ENCODE results near the gene SNX8. TPM values are rescaled to one million over a fixed set of nuclear protein-coding genes. Genes with fewer than 3 reads are reported as not detected.

The SNX8 gene
- total RNA-seq, 3 donors from 2014 or later = 8.8 to 32.3 (median 20.3) TPM

DNA sequence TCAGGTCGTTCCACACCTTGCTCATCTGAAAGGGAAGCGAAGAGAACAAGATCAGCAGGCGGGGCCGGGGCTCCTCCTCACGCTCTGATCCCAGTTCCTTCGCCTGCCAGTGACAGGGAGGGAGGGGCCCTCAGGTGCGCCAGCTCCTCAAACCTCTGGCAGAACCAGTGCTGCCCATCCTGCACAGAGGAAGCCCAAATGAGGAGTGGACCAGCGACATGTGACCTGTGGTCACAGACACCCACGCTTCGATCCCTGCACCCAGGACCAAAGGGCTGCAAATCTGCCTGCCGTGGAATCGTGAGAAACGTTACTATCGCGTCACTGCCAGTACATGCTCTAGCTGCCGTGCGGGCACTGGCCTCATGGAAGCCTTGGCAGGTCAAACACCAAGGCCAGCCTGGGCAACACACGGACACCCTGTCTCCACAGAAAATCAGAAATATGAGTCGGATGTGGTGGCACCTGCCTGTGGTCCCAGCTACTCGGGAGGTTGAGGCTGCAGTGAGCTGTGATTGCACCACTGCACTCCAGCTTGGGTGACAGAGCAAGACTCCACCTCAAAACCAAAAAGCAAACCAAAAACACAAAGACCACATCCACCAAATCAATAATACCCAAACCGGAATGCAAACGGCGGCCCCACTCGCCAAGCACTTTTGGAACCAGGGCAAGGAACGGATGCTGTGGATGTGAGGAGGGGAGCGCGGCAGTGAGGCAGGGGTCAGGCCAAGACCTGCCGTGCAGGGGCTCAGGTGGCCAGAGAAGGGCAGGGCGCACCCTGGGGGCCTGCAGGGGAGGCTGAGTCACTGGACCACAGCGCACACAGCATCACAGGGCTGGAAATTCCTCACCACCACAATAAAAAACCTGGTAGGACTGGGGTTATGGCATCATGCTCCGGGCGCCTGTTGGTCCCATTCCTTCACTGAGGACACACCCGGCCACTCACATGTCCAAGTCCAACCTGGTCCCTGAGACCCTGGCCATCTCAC lies 58.8 kb downstream of the SNX8 start:
- Histone ChIP-seq H3K4me3 (no peak overlapping the region), H3K9me3 (no peaks in the 10 kb centered on the region), H3K27me3 (no peaks in the 10 kb centered on the region), H3K4me1 (no peaks in the 10 kb centered on the region), H3K36me3 (no peaks in the 10 kb centered on the region), H3K27ac (no peak overlapping the region)
- intact Hi-C loops (cut with DNase I; ENCODE audit: low total_unique reads) = no loop called here
- TF ChIP-seq POLR2AphosphoS5 (IDR thresholded peaks at IDR 0.05) (no peak), POLR2A (IDR thresholded peaks at IDR 0.05) (no peak)
- TF ChIP-seq, protein P1, sequence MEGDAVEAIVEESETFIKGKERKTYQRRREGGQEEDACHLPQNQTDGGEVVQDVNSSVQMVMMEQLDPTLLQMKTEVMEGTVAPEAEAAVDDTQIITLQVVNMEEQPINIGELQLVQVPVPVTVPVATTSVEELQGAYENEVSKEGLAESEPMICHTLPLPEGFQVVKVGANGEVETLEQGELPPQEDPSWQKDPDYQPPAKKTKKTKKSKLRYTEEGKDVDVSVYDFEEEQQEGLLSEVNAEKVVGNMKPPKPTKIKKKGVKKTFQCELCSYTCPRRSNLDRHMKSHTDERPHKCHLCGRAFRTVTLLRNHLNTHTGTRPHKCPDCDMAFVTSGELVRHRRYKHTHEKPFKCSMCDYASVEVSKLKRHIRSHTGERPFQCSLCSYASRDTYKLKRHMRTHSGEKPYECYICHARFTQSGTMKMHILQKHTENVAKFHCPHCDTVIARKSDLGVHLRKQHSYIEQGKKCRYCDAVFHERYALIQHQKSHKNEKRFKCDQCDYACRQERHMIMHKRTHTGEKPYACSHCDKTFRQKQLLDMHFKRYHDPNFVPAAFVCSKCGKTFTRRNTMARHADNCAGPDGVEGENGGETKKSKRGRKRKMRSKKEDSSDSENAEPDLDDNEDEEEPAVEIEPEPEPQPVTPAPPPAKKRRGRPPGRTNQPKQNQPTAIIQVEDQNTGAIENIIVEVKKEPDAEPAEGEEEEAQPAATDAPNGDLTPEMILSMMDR (IDR thresholded peaks at IDR 0.05) = no peak
- DNase-seq (ENCODE audit: low spot score in 2 of 2) = no peak

DNA sequence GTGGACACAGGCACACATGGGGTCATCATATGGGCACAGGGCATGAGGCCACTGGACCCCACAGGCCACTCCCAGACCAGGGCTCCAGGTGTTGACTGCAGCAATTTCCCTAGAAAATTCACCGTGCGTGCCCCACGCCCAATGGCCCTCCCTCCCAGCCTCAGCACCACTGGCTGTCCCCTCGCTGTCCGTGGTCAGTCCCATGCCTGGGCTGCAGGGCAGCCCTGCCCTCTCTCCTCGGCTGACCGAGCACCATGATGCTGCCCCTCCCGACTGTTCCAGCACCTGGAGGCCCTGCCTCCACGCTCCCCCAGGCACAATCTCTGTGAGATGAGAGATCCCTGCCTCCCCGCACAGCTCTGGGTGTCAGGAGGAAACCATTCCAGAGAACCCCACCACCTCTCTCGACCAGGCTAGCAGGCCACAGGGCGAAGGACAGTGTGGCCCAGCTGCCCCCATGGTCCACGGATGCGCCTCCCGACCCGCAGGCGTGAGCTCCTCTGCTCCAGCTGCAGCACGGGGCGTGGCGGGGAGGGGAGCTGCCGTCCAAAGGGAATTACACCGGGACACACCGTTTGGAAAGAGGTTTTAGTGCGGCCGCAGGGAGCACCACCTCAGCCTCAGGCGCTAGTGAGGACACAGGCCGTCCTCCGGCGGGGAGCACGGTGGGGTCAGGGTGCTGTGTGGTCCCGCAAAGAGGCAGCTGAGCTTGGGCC lies 59.7 kb downstream of the SNX8 start:
- Histone ChIP-seq H3K4me1 (no peaks in the 10 kb centered on the region), H3K4me3 (no peak overlapping the region), H3K36me3 (no peaks in the 10 kb centered on the region), H3K27ac (no peak overlapping the region), H3K27me3 (no peaks in the 10 kb centered on the region), H3K9me3 (no peaks in the 10 kb centered on the region)
- TF ChIP-seq, protein P1 (IDR thresholded peaks at IDR 0.05) = no peak
- TF ChIP-seq POLR2AphosphoS5 (IDR thresholded peaks at IDR 0.05) (no peak), POLR2A (IDR thresholded peaks at IDR 0.05) (no peak)
- DNase-seq (ENCODE audit: low spot score in 2 of 2) = no peak
- intact Hi-C loops (cut with DNase I; ENCODE audit: low total_unique reads) = no loop called here

DNA sequence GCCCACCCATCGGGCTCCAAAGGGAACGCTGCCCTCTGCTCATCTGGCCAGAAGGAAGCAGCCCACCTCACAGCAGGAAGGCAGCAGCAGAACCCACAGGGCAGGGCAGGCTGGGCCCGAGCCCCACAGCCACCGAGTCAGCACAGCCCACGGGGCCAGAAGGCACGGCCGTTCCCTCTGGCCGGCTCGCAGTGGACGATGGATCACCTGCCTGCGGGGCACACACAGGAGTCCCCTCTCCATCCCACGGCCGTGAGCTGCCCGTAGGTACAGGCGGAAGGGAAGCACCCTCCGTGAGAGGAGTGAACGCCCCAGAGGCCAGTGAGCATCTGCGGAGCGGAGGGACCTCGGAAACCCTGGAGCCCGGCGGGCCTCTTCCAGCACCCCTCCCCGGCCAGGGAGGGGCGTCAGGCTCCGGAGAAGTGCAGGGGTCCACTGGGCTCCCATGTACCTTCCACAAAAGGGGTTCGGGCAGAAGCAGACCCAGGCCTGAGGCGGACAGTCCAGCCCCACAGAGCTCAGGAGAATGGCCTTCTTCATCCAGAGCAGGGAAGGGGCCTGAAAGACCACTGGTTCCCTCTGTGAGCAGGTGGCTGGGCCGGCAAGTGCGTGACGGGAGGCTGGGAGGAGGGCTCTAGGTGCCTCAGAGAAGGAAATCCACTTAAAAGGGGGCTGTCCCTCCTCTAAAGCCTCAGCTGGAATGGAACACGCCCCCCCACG lies 60.6 kb downstream of the SNX8 start:
- Histone ChIP-seq H3K27me3 (no peaks in the 10 kb centered on the region), H3K4me3 (no peak overlapping the region), H3K9me3 (no peaks in the 10 kb centered on the region), H3K27ac (no peak overlapping the region), H3K36me3 (no peaks in the 10 kb centered on the region), H3K4me1 (peaks cover 0 to 5% of the 10 kb centered on the region in 2 donors)
- intact Hi-C loops (cut with DNase I; ENCODE audit: low total_unique reads) = no loop called here
- no peak for TF ChIP-seq POLR2A (IDR thresholded peaks at IDR 0.05)
- no peak for TF ChIP-seq POLR2AphosphoS5 (IDR thresholded peaks at IDR 0.05)
- TF ChIP-seq, protein P1 (IDR thresholded peaks at IDR 0.05) = no peak
- no peak for DNase-seq (ENCODE audit: low spot score in 2 of 2)

DNA sequence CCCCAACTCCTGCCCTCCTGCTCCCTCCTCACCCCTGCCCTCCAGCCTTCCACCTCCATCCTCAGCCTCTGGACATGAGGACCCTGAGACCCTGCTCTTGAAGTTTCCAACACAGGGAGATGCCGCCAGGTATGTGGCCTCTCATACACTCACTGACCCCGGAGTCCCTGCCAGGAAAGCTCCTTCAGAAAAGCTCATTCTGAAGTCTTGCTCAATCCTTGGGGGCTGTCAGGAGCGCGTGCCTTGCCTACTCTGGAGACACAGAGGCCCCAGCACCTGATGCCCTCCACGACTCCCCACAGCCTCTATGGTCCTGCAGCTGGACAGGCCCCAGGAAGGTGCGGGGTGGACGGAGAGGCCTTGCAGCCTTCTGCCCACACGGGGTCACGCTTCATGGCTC lies 61.2 kb downstream of the SNX8 start:
- intact Hi-C loops (cut with DNase I; ENCODE audit: low total_unique reads) = no loop called here
- H3K27ac ChIP-seq = no peak overlapping the region
- no peak overlapping the region for H3K4me3 ChIP-seq
- DNase-seq (ENCODE audit: low spot score in 2 of 2) = no peak
- TF ChIP-seq POLR2A (IDR thresholded peaks at IDR 0.05) = no peak
- no peak for TF ChIP-seq POLR2AphosphoS5 (IDR thresholded peaks at IDR 0.05)
- H3K9me3 ChIP-seq = no peaks in the 10 kb centered on the region
- H3K27me3 ChIP-seq = no peaks in the 10 kb centered on the region
- H3K4me1 ChIP-seq = peaks cover 0 to 5% of the 10 kb centered on the region in 2 donors
- no peaks in the 10 kb centered on the region for H3K36me3 ChIP-seq
